Measurements from ENCODE around the gene ZNF536.

- TF ChIP-seq CTCF (IDR thresholded peaks at IDR 0.05), result no peak
- TF ChIP-seq POLR2A (IDR thresholded peaks at IDR 0.05), result no peak
Observed at GRCh38 chr19:30529876-30530275, 157.7 kb downstream of the ZNF536 start.

Data from Peyer's patch (tissue), 4 donors.